CD14-positive monocyte (primary cell): ENCODE results near the gene GPX7. TPM values are rescaled to one million over a fixed set of nuclear protein-coding genes. Genes with fewer than 3 reads are reported as not detected.

Experiments
- DNase-seq, 3 donors: peaks; one replicate each; pipeline ENCODE4 v3.0.0-alpha.2; 2011 to 2022
- H2AFZ ChIP-seq: 2 replicates; pipeline ENCODE4 v1.6.0; 2012; ENCODE audit warnings: mild to moderate bottlenecking, low read depth, low read length, inconsistent platforms; ENCODE audit not compliant: insufficient read depth, poor library complexity, severe bottlenecking
- H3K27ac ChIP-seq, 2 donors: 1 replicate in 1 of 2; 2 replicates in 1 of 2; pipeline ENCODE4 v1.5.1; 2012 to 2013; ENCODE audit warnings: low read length in 2 of 2, control low read depth in 1 of 2, inconsistent platforms in 1 of 2, low read depth in 1 of 2, mild to moderate bottlenecking in 1 of 2
- H3K27me3 ChIP-seq, 2 donors: one replicate each; pipeline versions ENCODE4 v1.6.0 to v1.6.1; 2011 to 2013; ENCODE audit warnings: low read length in 2 of 2; ENCODE audit not compliant: control insufficient read depth in 2 of 2, insufficient read depth in 2 of 2
- H3K36me3 ChIP-seq, 2 donors: replicated peaks in 1 of 2; 1 replicate in 1 of 2; 2 replicates in 1 of 2; pipeline versions ENCODE4 v1.5.1 to v1.6.1; 2012 to 2013; ENCODE audit warnings: low read length in 2 of 2, control low read depth in 1 of 2, inconsistent platforms in 1 of 2, mild to moderate bottlenecking in 1 of 2; ENCODE audit not compliant: insufficient read depth in 2 of 2, control insufficient read depth in 1 of 2
- H3K4me1 ChIP-seq, 2 donors: 1 replicate in 1 of 2; 2 replicates in 1 of 2; pipeline versions ENCODE4 v1.5.1 to v1.6.1; 2012 to 2013; ENCODE audit warnings: low read length in 2 of 2, control low read depth in 1 of 2, inconsistent platforms in 1 of 2, mild to moderate bottlenecking in 1 of 2, moderate library complexity in 1 of 2; ENCODE audit not compliant: insufficient read depth in 2 of 2, control insufficient read depth in 1 of 2
- H3K4me2 ChIP-seq: replicated peaks from 2 replicates; pipeline ENCODE3; 2012; ENCODE audit warnings: low read length, moderate library complexity, mild to moderate bottlenecking; ENCODE audit not compliant: poor library complexity, severe bottlenecking; ENCODE audit errors: extremely low read depth
- H3K4me3 ChIP-seq, 3 experiments: fragments of 200-600 bp in 1 of 3; sonication (generic) in 1 of 3; replicated peaks in 1 of 3; 1 replicate in 2 of 3; 2 replicates in 1 of 3; pipeline ENCODE4 v1.5.1; 2011 to 2013; ENCODE audit warnings: low read length in 3 of 3, mild to moderate bottlenecking in 3 of 3, control low read depth in 2 of 3, low read depth in 2 of 3, inconsistent platforms in 1 of 3, moderate library complexity in 1 of 3
- H3K79me2 ChIP-seq: 2 replicates; pipeline ENCODE4 v1.6.0; 2012; ENCODE audit warnings: mild to moderate bottlenecking, control low read depth, inconsistent platforms, low read length, moderate library complexity; ENCODE audit not compliant: insufficient read depth
- H3K9ac ChIP-seq: 2 replicates; pipeline ENCODE4 v1.6.0; 2017; ENCODE audit warnings: low read length, mild to moderate bottlenecking; ENCODE audit not compliant: insufficient read depth, poor library complexity, severe bottlenecking
- H3K9me3 ChIP-seq, 2 donors: replicated peaks in 1 of 2; 1 replicate in 1 of 2; 2 replicates in 1 of 2; pipeline versions ENCODE4 v1.5.1 to v1.6.1; 2012 to 2013; ENCODE audit warnings: low read length in 2 of 2, control low read depth in 1 of 2; ENCODE audit not compliant: control insufficient read depth in 1 of 2, insufficient read depth in 1 of 2
- H4K20me1 ChIP-seq: 2 replicates; pipeline ENCODE4 v1.6.0; 2012; ENCODE audit warnings: mild to moderate bottlenecking, low read length, control low read depth, moderate library complexity; ENCODE audit not compliant: insufficient read depth
- H3K27ac Mint-ChIP-seq, 7 donors: one replicate each; pipeline ENCODE4 v1.8.0; 2020; ENCODE audit warnings: mild to moderate bottlenecking in 7 of 7, mixed read lengths in 7 of 7, moderate library complexity in 6 of 7, inconsistent platforms in 2 of 7
- H3K27me3 Mint-ChIP-seq, 3 donors: one replicate each; pipeline ENCODE4 v1.8.0; 2021 to 2022; ENCODE audit warnings: low read depth in 3 of 3, mild to moderate bottlenecking in 3 of 3, mixed read lengths in 3 of 3, moderate library complexity in 3 of 3, inconsistent platforms in 1 of 3
- H3K36me3 Mint-ChIP-seq, 2 donors: one replicate each; pipeline ENCODE4 v1.8.0; 2020; ENCODE audit warnings: mixed read lengths in 2 of 2, inconsistent platforms in 1 of 2, mild to moderate bottlenecking in 1 of 2
- H3K4me1 Mint-ChIP-seq: one replicate; pipeline ENCODE4 v1.8.0; 2020; ENCODE audit warnings: mild to moderate bottlenecking, mixed read lengths
- H3K4me3 Mint-ChIP-seq, 2 donors: one replicate each; pipeline ENCODE4 v1.8.0; 2020; ENCODE audit warnings: mild to moderate bottlenecking in 2 of 2, mixed read lengths in 2 of 2, moderate library complexity in 1 of 2
- H3K9me3 Mint-ChIP-seq, 7 donors: one replicate each; pipeline ENCODE4 v1.8.0; 2020 to 2022; ENCODE audit warnings: mixed read lengths in 7 of 7, mild to moderate bottlenecking in 6 of 7, moderate library complexity in 6 of 7, inconsistent platforms in 2 of 7
- CTCF ChIP-seq: fragments of 200-600 bp; IDR thresholded peaks from one replicate; pipeline ENCODE4 v1.8.0; 2022; ENCODE audit warnings: antibody characterized with exemption, mild to moderate bottlenecking
- WGBS: methylation state at CpG from one replicate; pipeline ENCODE4 v1.1.5; 2013; ENCODE audit warnings: missing lambda C conversion rate; ENCODE audit not compliant: insufficient coverage; 5-methylcytosine and 5-hydroxymethylcytosine counted together
- intact Hi-C, 2 donors: fragments of 100-400 bp; cut with micrococcal nuclease; formaldehyde crosslinking; loops; one replicate each; pipeline versions ENCODE4 v1.15.0 to v1.15.1; 2023
- polyA plus RNA-seq, 3 donors: library from polyadenylated mRNA; depleted of rRNA in 1 of 3; unstranded in 2 of 3; stranded (reverse) in 1 of 3; fragments of 300-500 nt in 2 of 3; fragments of >200 nt in 1 of 3; fragmentation: Illumina TruSeq in 2 of 3; gene quantifications; 1 replicate in 2 of 3; 2 replicates in 1 of 3; pipeline ENCODE4 v1.2.3, GENCODE V29; 2012 to 2021

GPX7 gene
- polyA plus RNA-seq, 3 donors: 1.7 to 3.3 (median 2.9) TPM

DNA sequence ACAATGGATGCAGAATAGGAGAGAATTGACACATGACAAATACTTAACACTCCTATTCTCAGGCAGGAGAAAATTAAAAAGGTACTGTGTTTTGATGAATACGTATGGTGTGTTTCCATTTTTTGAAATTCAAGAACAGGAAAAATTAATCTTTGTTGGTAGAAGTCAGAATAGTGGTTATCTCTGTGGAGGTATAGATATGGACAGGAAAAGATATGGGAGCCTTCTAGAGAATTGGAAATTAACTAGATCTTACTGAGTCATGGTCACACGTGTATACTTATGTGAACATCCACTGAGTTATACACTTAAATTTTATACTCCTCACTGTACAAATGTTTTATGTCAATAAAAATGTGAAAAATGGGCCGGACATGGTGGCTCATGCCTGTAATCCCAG, 39.4 kb upstream of the GPX7 start:
- peaks cover under 1 to 4% (median 3%) of the 10 kb centered on the region in 3 donors for H3K27me3 Mint-ChIP-seq
- H3K36me3 Mint-ChIP-seq: no peaks in the 10 kb centered on the region
- H3K4me3 ChIP-seq: no peak overlapping the region
- H3K27ac ChIP-seq: no peak overlapping the region
- intact Hi-C loops: no loop called here
- no peaks in the 10 kb centered on the region for H3K9me3 ChIP-seq
- H3K36me3 ChIP-seq: no peaks in the 10 kb centered on the region
- H3K9ac ChIP-seq: no peak overlapping the region
- peaks cover 7% of the 10 kb centered on the region for H3K4me1 Mint-ChIP-seq
- peaks cover 0 to 5% (median 2%) of the 10 kb centered on the region in 7 donors for H3K9me3 Mint-ChIP-seq
- no peak overlapping the region for H3K4me3 Mint-ChIP-seq
- no peaks in the 10 kb centered on the region for H3K79me2 ChIP-seq
- no peak overlapping the region for H2AFZ ChIP-seq
- H3K27ac Mint-ChIP-seq: no peak overlapping the region
- no peak for TF ChIP-seq CTCF
- no peak for DNase-seq
- WGBS: no CpG with 5 or more reads among the region's 3 CpGs
- no peaks in the 10 kb centered on the region for H4K20me1 ChIP-seq
- H3K4me1 ChIP-seq: peaks cover 0 to 9% of the 10 kb centered on the region in 2 donors
- no peak overlapping the region for H3K4me2 ChIP-seq
- H3K27me3 ChIP-seq: no peaks in the 10 kb centered on the region

- no peak overlapping the region for H3K4me2 ChIP-seq
- no peaks in the 10 kb centered on the region for H3K36me3 Mint-ChIP-seq
- H3K9me3 Mint-ChIP-seq: peaks cover 0 to 11% (median 6%) of the 10 kb centered on the region in 7 donors
- peaks cover 22 to 23% of the 10 kb centered on the region in 2 donors for H3K4me1 ChIP-seq
- DNase-seq: no peak
- intact Hi-C loops: no loop called here
- peaks cover 29% of the 10 kb centered on the region for H3K4me1 Mint-ChIP-seq
- H4K20me1 ChIP-seq: no peaks in the 10 kb centered on the region
- no peak overlapping the region for H3K27ac ChIP-seq
- no peak for TF ChIP-seq CTCF
- H3K27me3 ChIP-seq: no peaks in the 10 kb centered on the region
- peaks cover 8 to 12% (median 9%) of the 10 kb centered on the region in 3 donors for H3K27me3 Mint-ChIP-seq
- H3K27ac Mint-ChIP-seq: no peak overlapping the region
- 81% methylated on average over 4 of the region's 5 CpGs for WGBS
- H3K4me3 Mint-ChIP-seq: peak overlapping the region in 1 of 2 donors; percentile 39
- no peak overlapping the region for H2AFZ ChIP-seq
- no peaks in the 10 kb centered on the region for H3K36me3 ChIP-seq
- no peaks in the 10 kb centered on the region for H3K79me2 ChIP-seq
- no peak overlapping the region for H3K9ac ChIP-seq
- no peak overlapping the region for H3K4me3 ChIP-seq
- H3K9me3 ChIP-seq: no peaks in the 10 kb centered on the region
These were observed 34.2 kb upstream of the GPX7 start for GRCh38 chr1:52567943-52568342.
